GM12892 (cell line): ENCODE data around the gene ARFGEF3.
"Not testable (repeated sequence)": the region's sequence is repeated elsewhere in the genome, so short reads cannot be mapped to it uniquely, and the experiment has no call there.

Experiments
- DNase-seq: peaks from one replicate; pipeline ENCODE4 v3.0.0; 2011; ENCODE audit not compliant: insufficient read length
- FAIRE-seq: peaks from 2 replicates; lab custom pipeline; 2011; peaks lifted over from hg19 to GRCh38; lab: Jason Lieb, UNC
- POLR2A ChIP-seq: IDR thresholded peaks from 2 replicates; pipeline ENCODE4 v1.6.1; 2011; ENCODE audit warnings: low read depth, low read length, control low read depth
- POLR2AphosphoS5 ChIP-seq: IDR thresholded peaks from 2 replicates; pipeline ENCODE4 v1.6.1; 2011; ENCODE audit warnings: low read depth, low read length, control low read depth
- TAF1 ChIP-seq: IDR thresholded peaks from 2 replicates; pipeline ENCODE4 v1.6.1; 2011; ENCODE audit warnings: low read depth, mild to moderate bottlenecking, control low read depth, low read length, borderline replicate concordance

The ARFGEF3 gene

GRCh38 chr6:138203315-138203714 lies 41.6 kb downstream of the ARFGEF3 start:
- TF ChIP-seq POLR2AphosphoS5 (no peak), TAF1 (no peak), POLR2A (no peak)
- DNase-seq: no peak
- FAIRE-seq: no peak

- FAIRE-seq (no peak), DNase-seq (no peak)
- TF ChIP-seq POLR2A: no peak
- no peak for TF ChIP-seq TAF1
Observed at GRCh38 chr6:138204303-138204702, 42.6 kb downstream of the ARFGEF3 start.

- DNase-seq: no peak
- FAIRE-seq: no peak
- TF ChIP-seq POLR2AphosphoS5 (no peak), POLR2A (no peak), TAF1 (no peak)
Observed at GRCh38 chr6:138204792-138205384, 43.1 kb downstream of the ARFGEF3 start.

GRCh38 chr6:138205437-138206094 lies 43.8 kb downstream of the ARFGEF3 start:
- no peak for DNase-seq
- TF ChIP-seq POLR2AphosphoS5 (no peak), POLR2A (no peak), TAF1 (no peak)
- no peak for FAIRE-seq

GRCh38 chr6:138206862-138207261 lies 45.1 kb downstream of the ARFGEF3 start:
- DNase-seq (no peak), FAIRE-seq (no peak)
- TF ChIP-seq POLR2A (no peak), POLR2AphosphoS5 (no peak), TAF1 (no peak)

GRCh38 chr6:138211048-138211581 lies 49.4 kb downstream of the ARFGEF3 start:
- TF ChIP-seq POLR2A (no peak), POLR2AphosphoS5 (no peak), TAF1 (no peak)
- FAIRE-seq: no peak
- DNase-seq: no peak

GRCh38 chr6:138211601-138212000 lies 49.9 kb downstream of the ARFGEF3 start:
- TF ChIP-seq POLR2AphosphoS5 (no peak), POLR2A (no peak), TAF1 (no peak)
- DNase-seq: no peak
- FAIRE-seq: no peak

- FAIRE-seq, DNase-seq: not testable (repeated sequence)
Observed at GRCh38 chr6:138212530-138212929, 50.8 kb downstream of the ARFGEF3 start.

- DNase-seq (no peak), FAIRE-seq (no peak)
- no peak for TF ChIP-seq POLR2AphosphoS5
- no peak for TF ChIP-seq TAF1
- TF ChIP-seq POLR2A: no peak
Observed at GRCh38 chr6:138215093-138215782, 53.5 kb downstream of the ARFGEF3 start.

- DNase-seq: no peak
- no peak for FAIRE-seq
- TF ChIP-seq POLR2A (no peak), TAF1 (no peak), POLR2AphosphoS5 (no peak)
Observed at GRCh38 chr6:138218449-138218848, 56.7 kb downstream of the ARFGEF3 start, which contains the start of gene PBOV1. TSS of gene PBOV1 (minus strand) at chr6:138218491. CDS start at chr6:138218395, 96 bp downstream.

- no peak for FAIRE-seq
- no peak for DNase-seq
- TF ChIP-seq POLR2A (no peak), POLR2AphosphoS5 (no peak), TAF1 (no peak)
Observed at GRCh38 chr6:138219398-138219797, 57.7 kb downstream of the ARFGEF3 start.

GRCh38 chr6:138219901-138220300 lies 58.2 kb downstream of the ARFGEF3 start:
- DNase-seq (no peak), FAIRE-seq (no peak)
- TF ChIP-seq POLR2AphosphoS5 (no peak), TAF1 (no peak), POLR2A (no peak)
